Erythroblast (primary cell): Measurements from ENCODE around the gene GAN.

ENCODE experiments used
- GATA1 ChIP-seq: IDR thresholded peaks from 2 replicates; pipeline ENCODE4 v1.6.1; 2011; ENCODE audit warnings: low read depth, mild to moderate bottlenecking, control low read depth, low read length, moderate library complexity
- POLR2A ChIP-seq: IDR thresholded peaks from 2 replicates; pipeline ENCODE4 v1.6.1; 2011; ENCODE audit warnings: mild to moderate bottlenecking, low read length

DNA sequence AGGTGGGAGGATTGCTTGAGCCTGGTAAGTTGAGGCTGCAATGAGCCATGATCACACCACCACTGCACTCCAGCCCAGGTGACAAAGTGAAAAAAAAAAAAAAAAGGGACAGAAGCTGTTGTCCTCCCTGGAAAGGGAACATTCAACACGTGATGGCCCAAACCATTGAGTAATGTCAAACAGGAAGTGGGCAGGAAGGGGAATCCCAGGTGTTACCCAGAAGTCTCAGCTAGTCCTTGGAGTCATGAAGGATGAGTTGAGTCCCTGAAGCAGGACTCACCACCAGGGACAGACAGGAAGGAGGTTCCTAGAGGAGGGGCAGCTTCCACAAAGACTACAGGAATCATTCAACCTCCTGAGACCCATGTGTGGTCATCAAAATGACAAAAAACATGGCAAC is 110.0 kb downstream of the GAN start:
- TF ChIP-seq POLR2A (no peak), GATA1 (no peak)
